GM12874 (cell line): ENCODE measurements around the gene INTS11.

Experiments used
- TF ChIP-seq, protein P1 (sequence below): IDR thresholded peaks from 2 replicates; pipeline ENCODE4 v1.5.1; 2011; ENCODE audit warnings: low read depth, mild to moderate bottlenecking, control low read depth, low read length, moderate library complexity; ENCODE audit not compliant: insufficient read depth

The INTS11 gene

DNA sequence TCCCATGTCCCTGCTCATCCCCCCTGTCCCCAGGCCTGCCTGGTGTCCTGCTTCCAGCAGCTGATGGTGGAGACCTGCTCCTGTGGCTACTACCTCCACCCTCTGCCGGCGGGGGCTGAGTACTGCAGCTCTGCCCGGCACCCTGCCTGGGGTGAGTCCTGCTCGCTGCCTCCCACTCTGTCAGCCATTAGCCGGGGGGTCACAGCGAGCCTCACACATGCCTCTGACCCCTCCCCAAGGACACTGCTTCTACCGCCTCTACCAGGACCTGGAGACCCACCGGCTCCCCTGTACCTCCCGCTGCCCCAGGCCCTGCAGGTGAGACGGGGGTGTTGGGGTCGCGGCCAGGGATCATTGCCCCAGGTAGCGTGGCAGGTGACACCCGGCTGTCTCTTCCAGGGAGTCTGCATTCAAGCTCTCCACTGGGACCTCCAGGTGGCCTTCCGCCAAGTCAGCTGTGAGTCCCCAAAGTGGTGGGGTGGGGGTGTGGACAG is 34.2 kb downstream of the INTS11 start:
- TF ChIP-seq, protein P1, sequence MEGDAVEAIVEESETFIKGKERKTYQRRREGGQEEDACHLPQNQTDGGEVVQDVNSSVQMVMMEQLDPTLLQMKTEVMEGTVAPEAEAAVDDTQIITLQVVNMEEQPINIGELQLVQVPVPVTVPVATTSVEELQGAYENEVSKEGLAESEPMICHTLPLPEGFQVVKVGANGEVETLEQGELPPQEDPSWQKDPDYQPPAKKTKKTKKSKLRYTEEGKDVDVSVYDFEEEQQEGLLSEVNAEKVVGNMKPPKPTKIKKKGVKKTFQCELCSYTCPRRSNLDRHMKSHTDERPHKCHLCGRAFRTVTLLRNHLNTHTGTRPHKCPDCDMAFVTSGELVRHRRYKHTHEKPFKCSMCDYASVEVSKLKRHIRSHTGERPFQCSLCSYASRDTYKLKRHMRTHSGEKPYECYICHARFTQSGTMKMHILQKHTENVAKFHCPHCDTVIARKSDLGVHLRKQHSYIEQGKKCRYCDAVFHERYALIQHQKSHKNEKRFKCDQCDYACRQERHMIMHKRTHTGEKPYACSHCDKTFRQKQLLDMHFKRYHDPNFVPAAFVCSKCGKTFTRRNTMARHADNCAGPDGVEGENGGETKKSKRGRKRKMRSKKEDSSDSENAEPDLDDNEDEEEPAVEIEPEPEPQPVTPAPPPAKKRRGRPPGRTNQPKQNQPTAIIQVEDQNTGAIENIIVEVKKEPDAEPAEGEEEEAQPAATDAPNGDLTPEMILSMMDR, result peak; percentile 56; the same call in 1 of the 2 replicates

DNA sequence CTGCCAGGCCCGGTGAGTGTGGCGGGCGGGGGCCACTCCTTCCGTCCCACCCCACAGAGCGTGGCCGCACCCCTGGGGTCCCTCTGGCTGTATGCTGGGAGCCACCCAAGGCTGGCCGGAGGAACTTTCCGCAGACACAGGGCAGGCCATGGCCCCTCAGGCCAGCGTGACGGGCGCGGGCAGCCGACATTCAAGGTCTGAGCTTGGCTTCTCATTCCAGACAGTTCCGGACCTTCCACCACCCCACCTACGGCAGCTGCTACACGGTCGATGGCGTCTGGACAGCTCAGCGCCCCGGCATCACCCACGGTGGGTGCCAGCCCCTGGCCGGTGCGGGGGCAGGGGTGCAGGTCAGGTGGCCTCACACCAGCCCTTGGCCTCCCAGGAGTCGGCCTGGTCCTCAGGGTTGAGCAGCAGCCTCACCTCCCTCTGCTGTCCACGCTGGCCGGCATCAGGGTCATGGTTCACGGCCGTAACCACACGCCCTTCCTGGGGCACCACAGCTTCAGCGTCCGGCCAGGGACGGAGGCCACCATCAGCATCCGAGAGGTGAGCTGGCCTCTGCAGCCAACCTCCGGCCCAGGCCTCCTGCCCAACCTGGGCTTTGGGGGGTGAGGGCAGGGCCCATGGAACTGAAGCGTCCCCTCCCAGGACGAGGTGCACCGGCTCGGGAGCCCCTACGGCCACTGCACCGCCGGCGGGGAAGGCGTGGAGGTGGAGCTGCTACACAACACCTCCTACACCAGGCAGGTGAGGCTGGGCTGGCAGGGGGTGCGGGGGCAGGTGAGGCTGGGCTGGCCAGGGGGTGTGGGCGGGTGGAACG is 37.0 kb downstream of the INTS11 start:
- TF ChIP-seq, protein P1, result no peak

DNA sequence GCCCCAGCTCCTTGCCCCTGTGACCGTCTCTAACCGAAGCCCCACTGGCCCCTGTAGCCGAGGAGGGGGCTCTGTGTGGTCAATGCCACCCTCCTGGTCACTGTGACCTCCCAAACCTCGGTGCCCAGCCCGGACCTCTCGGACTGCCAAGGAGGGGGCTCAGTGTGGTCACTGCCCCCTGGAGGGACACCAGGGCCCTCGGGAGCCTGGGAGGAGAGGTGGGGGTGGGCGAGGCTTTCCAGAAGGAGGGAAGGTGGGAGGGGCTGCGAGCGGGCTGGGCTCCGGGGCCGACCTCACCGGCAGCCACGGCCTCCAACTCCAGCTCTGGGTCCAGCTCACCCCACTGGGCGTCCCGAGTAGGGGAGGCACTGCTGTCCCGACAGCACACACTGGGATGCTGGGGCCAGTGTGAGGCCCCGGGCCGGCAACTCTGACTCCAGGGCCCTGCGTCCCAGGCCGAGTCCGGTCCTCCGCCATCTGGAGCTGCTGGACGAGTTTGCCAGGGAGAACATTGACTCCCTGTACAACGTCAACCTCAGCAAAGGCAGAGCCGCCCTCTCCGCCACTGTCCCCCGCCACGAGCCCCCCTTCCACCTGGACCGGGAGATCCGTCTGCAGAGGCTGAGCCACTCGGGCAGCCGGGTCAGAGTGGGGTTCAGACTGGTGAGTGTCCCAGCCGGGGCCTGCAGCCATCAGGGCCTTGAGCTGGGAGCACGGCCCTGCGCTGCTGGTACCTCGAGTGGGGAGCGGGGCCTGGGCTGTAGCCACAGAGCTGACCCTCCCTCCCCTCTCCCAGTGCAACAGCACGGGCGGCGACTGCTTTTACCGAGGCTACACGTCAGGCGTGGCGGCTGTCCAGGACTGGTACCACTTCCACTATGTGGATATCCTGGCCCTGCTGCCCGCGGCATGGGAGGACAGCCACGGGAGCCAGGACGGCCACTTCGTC is 37.9 kb downstream of the INTS11 start:
- TF ChIP-seq, protein P1, result no peak

DNA sequence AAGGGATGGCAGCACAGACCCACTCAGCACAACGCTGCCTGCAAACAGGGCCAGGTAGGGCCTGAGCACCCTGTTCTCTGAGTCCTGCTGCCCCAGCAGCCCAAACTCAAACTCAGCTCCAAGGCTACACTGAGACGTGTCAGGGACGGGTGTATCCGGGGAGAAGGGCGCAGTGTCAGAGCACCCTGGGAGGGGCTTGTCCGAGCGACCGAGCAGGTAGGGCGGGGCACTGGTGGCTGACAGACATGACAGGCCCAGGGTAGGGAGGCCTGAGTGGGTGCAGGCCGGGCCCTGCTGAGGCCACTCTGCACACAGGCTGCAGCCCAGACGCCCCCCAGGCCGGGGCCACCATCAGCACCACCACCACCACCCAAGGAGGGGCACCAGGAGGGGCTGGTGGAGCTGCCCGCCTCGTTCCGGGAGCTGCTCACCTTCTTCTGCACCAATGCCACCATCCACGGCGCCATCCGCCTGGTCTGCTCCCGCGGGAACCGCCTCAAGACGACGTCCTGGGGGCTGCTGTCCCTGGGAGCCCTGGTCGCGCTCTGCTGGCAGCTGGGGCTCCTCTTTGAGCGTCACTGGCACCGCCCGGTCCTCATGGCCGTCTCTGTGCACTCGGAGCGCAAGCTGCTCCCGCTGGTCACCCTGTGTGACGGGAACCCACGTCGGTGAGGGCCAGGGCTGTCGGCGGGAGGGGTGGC is 38.7 kb downstream of the INTS11 start:
- TF ChIP-seq, protein P1, result no peak

DNA sequence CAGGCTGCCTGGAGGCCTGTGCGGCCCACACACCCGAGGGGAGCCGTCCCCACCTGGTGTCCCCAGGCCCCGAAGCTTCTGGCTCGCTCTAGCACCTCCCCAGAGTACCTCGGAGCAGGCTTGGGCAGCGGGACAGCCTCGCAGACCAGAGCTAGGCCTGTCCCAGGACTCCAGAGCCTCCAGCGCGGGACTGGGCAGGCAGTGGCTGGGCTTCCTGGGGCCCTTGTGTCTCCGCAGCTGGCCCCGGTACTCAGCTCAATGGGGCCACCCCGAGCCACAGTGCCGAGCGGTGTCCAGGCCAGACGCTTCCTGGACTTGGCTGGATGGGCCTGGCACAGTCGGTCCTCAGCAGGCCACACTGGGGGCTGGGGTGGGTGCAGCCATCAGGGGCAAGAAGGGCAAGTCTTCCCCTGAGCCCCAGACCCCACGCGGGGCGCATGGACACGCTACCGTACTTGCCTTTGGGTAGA is 39.3 kb downstream of the INTS11 start:
- TF ChIP-seq, protein P1, result no peak

DNA sequence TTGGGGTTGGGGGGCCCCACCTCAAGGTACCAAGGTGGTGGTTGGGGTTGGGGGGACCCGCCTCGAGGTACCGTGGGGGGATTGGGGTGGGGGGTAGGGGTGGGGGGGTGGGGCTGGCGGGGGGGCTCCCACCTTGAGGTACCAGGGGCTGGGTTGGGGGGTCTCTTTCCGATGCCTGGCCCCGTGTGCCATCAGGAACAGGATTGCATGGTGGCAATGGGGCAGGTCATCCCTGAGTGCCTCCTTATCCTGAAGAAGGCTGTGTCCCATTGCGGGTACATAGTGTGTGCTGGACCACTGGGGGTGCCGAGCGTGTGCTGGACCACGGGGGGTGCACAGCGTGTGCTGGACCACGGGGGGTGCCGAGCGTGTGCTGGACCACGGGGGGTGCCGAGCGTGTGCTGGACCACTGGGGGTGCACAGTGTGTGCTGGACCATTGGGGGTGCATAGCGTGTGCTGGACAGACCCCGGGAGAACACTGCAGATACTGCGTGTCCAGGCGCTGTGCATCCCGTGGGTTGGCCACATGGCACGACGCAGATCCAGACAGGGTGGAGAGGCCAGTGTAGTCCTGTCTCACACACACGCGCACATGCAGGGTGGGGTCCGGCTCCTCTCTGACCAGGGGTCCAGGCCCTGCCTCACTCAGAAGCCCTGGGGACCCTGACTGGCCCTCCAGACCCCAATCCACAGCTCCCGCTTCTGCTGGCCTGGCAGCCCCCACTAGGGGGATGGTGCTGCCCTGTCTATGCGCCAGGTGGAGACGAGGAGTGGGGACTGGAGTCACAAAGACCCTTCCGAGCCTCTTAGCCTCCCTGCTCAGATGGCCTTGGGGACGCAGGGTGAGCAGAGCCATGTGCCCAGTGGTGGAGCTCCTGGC is 40.0 kb downstream of the INTS11 start:
- TF ChIP-seq, protein P1, result no peak
